GM13976 (cell line): ENCODE measurements around the gene ALPG.
"Not testable (repeated sequence)": the region's sequence is repeated elsewhere in the genome, so short reads cannot be mapped to it uniquely, and the experiment has no call there.

Experiments used
- DNase-seq: peaks from one replicate; pipeline ENCODE4 v3.0.0; 2012; ENCODE audit warnings: low spot score
- CTCF ChIP-seq: IDR thresholded peaks from 2 replicates; pipeline ENCODE4 v1.5.1; 2012; ENCODE audit warnings: borderline replicate concordance, mild to moderate bottlenecking; ENCODE audit not compliant: insufficient read depth; ENCODE audit errors: extremely low read depth, missing control alignments, control extremely low read depth
- in situ Hi-C: fragments of 300-500 bp; cut with MboI; formaldehyde crosslinking; loops from one replicate; pipeline ENCODE4 v1.12.0; 2022; ENCODE audit warnings: low sequenced_read_pairs, mixed read lengths, inconsistent platforms; ENCODE audit not compliant: unreplicated experiment

ALPG gene

GRCh38 chr2:232419245-232420072 is 12.8 kb downstream of the ALPG start:
- no peak for DNase-seq
- in situ Hi-C loops = no loop called here
- no peak for TF ChIP-seq CTCF

GRCh38 chr2:232420073-232420454 is 13.4 kb downstream of the ALPG start:
- TF ChIP-seq CTCF = no peak
- no peak for DNase-seq
- in situ Hi-C loops = no loop called here

GRCh38 chr2:232420463-232421188 is 14.0 kb downstream of the ALPG start:
- in situ Hi-C loops = no loop called here
- TF ChIP-seq CTCF = no peak
- DNase-seq = no peak

GRCh38 chr2:232421189-232421785 is 14.6 kb downstream of the ALPG start:
- no peak for TF ChIP-seq CTCF
- in situ Hi-C loops = no loop called here
- no peak for DNase-seq

- TF ChIP-seq CTCF = no peak
- in situ Hi-C loops = no loop called here
- DNase-seq = no peak
Observed at GRCh38 chr2:232422051-232422450, 15.4 kb downstream of the ALPG start.

- in situ Hi-C loops, DNase-seq: not testable (repeated sequence)
Observed at GRCh38 chr2:232422996-232423395, 16.4 kb downstream of the ALPG start.

GRCh38 chr2:232423407-232423806 is 16.8 kb downstream of the ALPG start:
- DNase-seq, in situ Hi-C loops: not testable (repeated sequence)
